NOMO-1 treated with DMSO at 0.1 percent for 48 hours (cell line): ENCODE data around the gene ABCA9.
"Not testable (repeated sequence)": the region's sequence is repeated elsewhere in the genome, so short reads cannot be mapped to it uniquely, and the experiment has no call there.

Experiments
- DNase-seq: peaks from one replicate; lab custom pipeline; 2025; ENCODE audit not compliant: unreplicated experiment; lab: John Stamatoyannopoulos, UW

Gene ABCA9, protein sequence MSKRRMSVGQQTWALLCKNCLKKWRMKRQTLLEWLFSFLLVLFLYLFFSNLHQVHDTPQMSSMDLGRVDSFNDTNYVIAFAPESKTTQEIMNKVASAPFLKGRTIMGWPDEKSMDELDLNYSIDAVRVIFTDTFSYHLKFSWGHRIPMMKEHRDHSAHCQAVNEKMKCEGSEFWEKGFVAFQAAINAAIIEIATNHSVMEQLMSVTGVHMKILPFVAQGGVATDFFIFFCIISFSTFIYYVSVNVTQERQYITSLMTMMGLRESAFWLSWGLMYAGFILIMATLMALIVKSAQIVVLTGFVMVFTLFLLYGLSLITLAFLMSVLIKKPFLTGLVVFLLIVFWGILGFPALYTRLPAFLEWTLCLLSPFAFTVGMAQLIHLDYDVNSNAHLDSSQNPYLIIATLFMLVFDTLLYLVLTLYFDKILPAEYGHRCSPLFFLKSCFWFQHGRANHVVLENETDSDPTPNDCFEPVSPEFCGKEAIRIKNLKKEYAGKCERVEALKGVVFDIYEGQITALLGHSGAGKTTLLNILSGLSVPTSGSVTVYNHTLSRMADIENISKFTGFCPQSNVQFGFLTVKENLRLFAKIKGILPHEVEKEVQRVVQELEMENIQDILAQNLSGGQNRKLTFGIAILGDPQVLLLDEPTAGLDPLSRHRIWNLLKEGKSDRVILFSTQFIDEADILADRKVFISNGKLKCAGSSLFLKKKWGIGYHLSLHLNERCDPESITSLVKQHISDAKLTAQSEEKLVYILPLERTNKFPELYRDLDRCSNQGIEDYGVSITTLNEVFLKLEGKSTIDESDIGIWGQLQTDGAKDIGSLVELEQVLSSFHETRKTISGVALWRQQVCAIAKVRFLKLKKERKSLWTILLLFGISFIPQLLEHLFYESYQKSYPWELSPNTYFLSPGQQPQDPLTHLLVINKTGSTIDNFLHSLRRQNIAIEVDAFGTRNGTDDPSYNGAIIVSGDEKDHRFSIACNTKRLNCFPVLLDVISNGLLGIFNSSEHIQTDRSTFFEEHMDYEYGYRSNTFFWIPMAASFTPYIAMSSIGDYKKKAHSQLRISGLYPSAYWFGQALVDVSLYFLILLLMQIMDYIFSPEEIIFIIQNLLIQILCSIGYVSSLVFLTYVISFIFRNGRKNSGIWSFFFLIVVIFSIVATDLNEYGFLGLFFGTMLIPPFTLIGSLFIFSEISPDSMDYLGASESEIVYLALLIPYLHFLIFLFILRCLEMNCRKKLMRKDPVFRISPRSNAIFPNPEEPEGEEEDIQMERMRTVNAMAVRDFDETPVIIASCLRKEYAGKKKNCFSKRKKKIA (N-terminal part only)

GRCh38 chr17:69060822-69061221, at the start of gene ABCA9:
ABCA9 (minus strand) TSS chr17:69060927; CDS start chr17:69051126, 9,801 bp downstream.
- no peak for DNase-seq

DNA sequence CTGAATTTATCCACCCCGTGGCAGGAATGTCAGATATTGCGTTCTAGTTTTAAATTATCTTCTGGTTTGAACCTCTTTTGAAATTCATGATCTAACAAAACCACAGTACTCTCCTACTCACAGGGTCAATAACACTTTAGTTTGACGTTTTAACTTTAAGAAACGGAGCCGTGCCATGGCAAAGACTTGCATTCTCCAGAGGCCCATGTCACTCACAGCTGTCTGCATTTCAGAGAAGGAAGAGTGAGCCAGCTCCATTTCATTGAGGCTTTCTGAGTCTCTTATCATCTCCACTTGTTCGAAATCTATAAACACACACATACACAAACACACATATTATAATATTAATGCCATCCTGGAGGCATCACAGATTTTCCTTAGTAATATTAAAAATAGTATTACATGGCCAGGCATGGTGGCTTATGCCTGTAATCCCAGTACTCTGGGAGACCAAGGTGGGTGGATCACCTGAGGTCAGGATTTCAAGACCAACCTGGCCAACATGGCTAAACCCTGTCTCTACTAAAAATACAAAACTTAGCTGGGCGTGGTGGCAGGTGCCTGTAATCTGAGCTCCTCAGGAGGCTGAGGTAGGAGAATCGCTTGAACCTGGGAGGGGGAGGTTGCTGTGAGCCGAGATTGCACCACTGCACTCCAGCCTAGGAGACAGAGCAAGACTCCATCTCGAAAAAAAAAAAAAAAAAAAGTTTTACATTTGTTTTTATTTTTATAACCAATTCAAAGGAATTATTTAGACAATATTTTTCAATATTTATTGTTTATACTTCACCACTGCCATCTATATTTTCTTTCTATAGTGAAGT, 45.4 kb upstream of the ABCA9 start:
- DNase-seq: no peak

DNA sequence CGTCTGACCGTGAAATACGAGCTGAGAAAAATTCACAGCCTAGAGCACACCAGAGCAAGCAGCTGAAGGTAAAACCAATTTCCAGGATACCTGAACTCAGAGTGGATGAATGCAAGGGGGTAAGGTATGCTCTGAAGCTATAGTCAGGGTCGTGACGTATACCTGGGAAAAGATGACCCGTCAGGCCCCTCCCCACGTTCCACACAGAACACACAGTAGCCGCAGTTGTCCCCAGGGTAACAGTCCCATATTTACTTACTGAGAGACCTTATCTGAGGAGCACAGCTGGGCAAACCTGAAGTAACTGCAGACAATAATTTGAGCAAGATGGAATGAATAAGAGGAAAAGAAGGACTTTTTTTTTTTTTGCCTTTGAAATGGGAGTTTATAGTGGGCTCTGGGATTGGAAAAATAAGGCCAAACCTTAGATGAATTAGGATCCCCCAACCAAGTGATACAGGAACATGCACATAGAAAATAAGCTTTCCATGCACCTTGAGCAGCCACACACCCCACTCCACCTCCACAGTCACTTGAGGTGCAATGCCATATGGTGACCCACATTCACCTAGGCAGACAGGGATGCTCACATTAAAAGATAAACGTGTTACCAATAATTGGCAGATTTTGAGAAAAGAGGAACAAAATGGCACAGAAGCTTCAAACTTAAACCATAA, 43.0 kb upstream of the ABCA9 start:
- no peak for DNase-seq

GRCh38 chr17:69098625-69099024, 37.9 kb upstream of the ABCA9 start:
- peak; percentile 83 for DNase-seq

DNA sequence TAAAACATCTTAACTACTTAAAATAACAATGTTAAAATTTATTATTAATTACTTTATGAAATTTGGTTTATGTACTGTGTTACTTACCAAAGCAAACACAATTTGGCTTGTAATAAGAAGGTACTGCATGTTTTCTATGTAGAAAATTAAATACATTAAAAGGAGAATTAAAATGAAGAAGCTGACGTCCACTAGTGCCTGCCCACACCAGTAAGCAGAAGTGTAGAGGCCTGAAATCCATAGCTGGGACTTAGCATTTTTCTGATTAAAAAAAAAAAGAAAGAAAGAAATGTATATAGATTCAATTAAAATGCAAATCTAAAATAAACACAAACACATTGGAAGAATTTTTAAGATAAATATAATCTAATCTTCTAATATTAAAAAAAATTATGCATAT, 35.8 kb upstream of the ABCA9 start:
- DNase-seq: no peak

GRCh38 chr17:69093995-69094394, 33.3 kb upstream of the ABCA9 start:
- no peak for DNase-seq

- peak; percentile 94 for DNase-seq
Measured at GRCh38 chr17:69093279-69093789, 32.6 kb upstream of the ABCA9 start.

- no peak for DNase-seq
Measured at GRCh38 chr17:69090365-69090764, 29.6 kb upstream of the ABCA9 start.

DNA sequence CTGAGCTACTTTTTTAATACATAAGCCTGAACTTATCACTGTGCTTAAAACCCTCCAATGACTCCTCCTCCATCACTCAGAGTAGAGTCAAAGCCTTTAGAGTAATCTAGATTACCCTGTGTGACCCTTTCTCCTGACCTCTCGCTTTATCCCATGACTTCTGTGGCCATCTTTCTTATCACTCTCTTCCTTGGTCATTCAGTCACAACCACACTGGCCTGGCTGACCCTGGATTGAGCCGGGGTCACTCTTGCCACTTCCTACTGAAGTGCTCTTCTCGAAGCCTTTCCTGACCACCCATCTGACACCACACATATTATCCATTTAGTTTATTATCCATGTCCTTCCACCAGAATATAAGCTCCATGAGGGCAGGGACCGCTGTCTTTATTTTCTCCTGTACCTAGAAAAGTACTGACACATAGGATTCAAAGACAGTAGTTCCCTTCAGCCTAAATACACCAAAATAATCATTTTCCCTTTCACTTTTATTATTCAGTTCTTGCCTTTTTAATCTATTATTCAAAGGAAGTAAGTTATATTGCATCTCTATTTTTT, 28.0 kb upstream of the ABCA9 start:
- DNase-seq: no peak

DNA sequence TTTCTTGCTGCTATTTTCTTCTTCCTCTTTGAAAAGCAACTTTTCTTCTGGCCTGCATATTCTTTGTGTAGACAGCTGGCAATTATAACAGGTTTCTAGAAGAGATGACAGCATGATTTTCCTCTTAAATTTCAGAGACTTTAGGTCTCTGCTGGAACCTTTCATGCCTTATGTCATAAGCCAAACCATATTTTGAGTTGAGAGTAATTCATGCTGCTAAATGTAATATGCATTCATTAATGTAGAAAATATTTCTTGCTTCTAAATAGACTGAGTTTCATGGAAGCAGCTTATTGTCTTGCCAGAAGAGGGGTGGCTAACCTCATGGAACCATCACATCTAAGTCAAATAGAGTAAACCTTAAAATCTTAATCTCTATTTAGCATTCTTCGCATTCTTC, 25.9 kb upstream of the ABCA9 start:
- DNase-seq: no peak

GRCh38 chr17:69084911-69085310, 24.2 kb upstream of the ABCA9 start:
- DNase-seq: no peak

DNA sequence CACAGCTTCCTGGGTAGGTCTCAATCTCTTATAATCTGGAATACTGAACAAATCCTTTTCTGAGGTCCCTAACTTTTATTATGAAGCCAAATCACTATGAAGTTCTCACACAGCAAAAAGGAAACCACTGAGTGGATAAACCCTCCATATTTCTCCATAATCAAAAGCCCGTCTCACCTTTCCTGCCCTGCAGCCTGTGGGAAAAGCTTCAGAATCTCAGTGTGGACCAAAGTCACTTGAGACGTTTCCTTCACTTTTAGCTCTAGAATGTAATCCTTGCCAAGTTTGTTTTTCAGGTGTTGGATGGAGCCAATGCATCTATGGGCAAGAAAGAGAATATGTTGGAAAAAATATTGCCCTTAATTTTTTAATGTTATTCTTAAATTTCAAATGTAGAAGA, 22.0 kb upstream of the ABCA9 start:
- no peak for DNase-seq

- no peak for DNase-seq
Measured at GRCh38 chr17:69078864-69079263, 18.1 kb upstream of the ABCA9 start.

DNA sequence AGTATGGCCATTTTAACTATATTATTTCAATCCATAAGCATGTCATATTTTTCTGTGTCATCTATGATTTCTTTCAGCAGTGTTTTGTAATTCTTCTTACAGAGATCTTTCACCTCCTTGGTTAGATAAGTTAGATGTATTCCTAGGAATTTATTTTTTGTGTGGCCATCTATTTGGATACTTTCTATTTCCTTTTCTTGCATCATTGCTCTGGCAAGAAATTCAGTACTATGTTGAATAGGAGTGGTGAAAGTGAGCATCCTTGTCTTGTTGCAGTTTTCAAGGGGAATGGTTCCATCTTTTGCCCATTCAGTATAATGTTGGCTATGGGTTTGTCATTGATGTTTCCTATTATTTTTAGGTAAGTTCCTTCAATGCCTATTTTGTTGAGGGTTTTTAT, 15.1 kb upstream of the ABCA9 start:
- no peak for DNase-seq

DNA sequence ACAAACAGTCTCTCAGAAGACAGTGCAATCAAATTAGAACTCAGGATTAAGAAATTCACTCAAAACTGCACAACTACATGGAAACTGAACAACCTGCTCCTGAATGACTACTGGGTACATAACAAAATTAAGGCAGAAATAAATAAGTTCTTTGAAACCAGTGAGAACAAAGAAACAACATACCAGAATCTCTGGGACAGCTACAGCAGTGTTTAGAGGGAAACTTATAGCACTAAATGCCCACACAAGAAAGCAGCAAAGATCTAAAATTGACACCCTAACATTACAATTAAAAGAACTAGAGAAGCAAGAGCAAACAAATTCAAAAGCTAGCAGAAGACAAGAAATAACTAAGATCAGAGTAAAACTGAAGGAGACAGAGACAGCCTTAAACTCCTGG, 12.7 kb upstream of the ABCA9 start:
- not testable (repeated sequence) for DNase-seq

DNA sequence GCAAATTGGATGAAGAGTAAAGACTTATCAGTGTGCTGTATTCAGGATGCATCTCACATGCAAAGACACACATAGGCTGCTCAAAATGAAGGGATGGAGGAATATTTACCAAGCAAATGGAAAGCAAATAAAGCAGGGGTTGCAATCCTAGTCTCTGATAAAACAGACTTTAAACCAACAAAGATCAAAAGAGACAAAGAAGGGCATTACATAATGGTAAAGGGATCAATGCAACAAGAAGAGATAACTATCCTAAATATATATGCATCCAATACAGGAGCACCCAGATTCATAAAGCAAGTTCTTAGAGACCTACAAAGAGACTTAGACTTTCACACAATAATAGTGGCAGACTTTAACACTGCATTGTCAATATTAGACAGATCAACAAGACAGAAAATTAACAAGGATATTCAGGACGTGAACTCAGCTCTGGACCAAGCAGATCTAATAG, 12.1 kb upstream of the ABCA9 start:
- DNase-seq: not testable (repeated sequence)

GRCh38 chr17:69071233-69071586, 10.5 kb upstream of the ABCA9 start:
- not testable (repeated sequence) for DNase-seq

GRCh38 chr17:69070378-69071232, 9.9 kb upstream of the ABCA9 start:
- DNase-seq: not testable (repeated sequence)
